Measurements from ENCODE around the gene PGAP2. TPM values are rescaled to one million over a fixed set of nuclear protein-coding genes. Genes with fewer than 3 reads are reported as not detected.

Gene PGAP2
- total and polyA plus RNA-seq, 2 of the 13 experiments (the other 11 are each of a cell fraction or from before 2014, with no cell fraction given): 21.5 to 47.8 TPM

DNA sequence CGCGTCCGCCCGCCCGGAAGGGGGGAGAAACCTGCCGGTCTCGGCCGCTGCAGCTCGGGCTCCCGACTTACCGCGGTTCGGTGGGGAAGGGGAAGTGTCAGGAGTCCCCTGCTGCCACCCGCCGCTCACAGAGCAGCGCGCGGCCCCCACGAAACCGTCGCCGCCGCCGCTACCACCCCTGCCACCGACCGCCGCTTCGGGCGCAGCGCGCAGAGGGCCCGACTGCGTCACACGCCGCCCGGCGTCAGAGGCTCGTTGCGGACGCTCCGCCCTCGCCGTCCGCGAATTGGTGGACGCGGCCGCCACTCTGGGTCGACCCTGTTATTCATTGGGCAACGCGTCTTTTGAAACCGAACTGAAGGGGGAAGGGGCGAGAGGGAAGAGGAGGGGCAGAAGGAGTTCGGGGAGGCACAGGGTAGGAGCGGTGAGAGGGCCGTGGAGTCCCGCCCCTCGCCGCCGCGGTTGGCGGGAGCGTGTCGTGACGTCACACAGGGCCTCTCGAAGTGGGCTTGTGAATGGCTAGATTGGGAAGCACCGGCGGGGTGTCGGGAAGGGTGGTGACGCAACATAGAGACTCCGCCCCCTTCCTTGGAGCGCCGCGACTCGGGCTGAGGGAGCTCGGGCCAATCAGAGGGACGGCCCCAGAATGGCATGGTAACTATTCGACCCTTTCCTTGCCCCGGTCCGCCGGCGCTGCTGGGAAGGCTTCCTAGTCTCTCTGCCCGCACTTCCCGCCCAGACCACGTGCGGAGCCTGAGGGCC lies 10.8 kb upstream of the PGAP2 start, which contains the start of gene NUP98 (continued):
- TF ChIP-seq, protein P1, sequence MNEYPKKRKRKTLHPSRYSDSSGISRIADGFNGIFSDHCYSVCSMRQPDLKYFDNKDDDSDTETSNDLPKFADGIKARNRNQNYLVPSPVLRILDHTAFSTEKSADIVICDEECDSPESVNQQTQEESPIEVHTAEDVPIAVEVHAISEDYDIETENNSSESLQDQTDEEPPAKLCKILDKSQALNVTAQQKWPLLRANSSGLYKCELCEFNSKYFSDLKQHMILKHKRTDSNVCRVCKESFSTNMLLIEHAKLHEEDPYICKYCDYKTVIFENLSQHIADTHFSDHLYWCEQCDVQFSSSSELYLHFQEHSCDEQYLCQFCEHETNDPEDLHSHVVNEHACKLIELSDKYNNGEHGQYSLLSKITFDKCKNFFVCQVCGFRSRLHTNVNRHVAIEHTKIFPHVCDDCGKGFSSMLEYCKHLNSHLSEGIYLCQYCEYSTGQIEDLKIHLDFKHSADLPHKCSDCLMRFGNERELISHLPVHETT (CRISPR knock-in tag; conservative IDR thresholded peaks at IDR 0.05): peak; percentile 22; the same call in 1 of the 2 replicates
- TF ChIP-seq NONO (IDR thresholded peaks at IDR 0.05): no peak
- peak; percentile 92 for TF ChIP-seq NONO (CRISPR knock-in tag; conservative IDR thresholded peaks at IDR 0.05)
- TF ChIP-seq ZNF646 (CRISPR knock-in tag; IDR thresholded peaks at IDR 0.05): no peak
- TF ChIP-seq, protein P2, sequence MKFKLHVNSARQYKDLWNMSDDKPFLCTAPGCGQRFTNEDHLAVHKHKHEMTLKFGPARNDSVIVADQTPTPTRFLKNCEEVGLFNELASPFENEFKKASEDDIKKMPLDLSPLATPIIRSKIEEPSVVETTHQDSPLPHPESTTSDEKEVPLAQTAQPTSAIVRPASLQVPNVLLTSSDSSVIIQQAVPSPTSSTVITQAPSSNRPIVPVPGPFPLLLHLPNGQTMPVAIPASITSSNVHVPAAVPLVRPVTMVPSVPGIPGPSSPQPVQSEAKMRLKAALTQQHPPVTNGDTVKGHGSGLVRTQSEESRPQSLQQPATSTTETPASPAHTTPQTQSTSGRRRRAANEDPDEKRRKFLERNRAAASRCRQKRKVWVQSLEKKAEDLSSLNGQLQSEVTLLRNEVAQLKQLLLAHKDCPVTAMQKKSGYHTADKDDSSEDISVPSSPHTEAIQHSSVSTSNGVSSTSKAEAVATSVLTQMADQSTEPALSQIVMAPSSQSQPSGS (CRISPR knock-in tag; IDR thresholded peaks at IDR 0.05): peak; percentile 79
- TF ChIP-seq TOE1 (CRISPR knock-in tag; IDR thresholded peaks at IDR 0.05): no peak
- TF ChIP-seq HNRNPH1 (optimal IDR thresholded peaks at IDR 0.05; ENCODE audit: low read depth, low read length): no peak
- TF ChIP-seq ZNF33B (CRISPR knock-in tag; IDR thresholded peaks at IDR 0.05): peak; percentile 55; the same call in 1 of the 2 replicates
- TF ChIP-seq MTF2 (CRISPR knock-in tag; IDR thresholded peaks at IDR 0.05; ENCODE audit: borderline replicate concordance): peak; percentile 77; the same call in 1 of the 2 replicates
- TF ChIP-seq U2AF1 (optimal IDR thresholded peaks at IDR 0.05; ENCODE audit: low read depth, low read length): no peak
- TF ChIP-seq, protein P3, sequence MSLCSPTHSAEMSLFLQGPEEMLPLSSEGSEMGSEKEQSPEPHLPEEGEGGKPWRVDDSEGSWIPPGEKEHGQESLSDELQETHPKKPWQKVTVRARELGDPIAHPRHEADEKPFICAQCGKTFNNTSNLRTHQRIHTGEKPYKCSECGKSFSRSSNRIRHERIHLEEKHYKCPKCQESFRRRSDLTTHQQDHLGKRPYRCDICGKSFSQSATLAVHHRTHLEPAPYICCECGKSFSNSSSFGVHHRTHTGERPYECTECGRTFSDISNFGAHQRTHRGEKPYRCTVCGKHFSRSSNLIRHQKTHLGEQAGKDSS (CRISPR knock-in tag; IDR thresholded peaks at IDR 0.05; ENCODE audit: borderline replicate concordance, low read depth): no peak; the same call in 1 of the 2 replicates
- TF ChIP-seq HNRNPL (IDR thresholded peaks at IDR 0.05; ENCODE audit: low read depth, low read length): no peak
- 0 out of 2 replicates have a peak, but pooled peaks have one; percentile 62 for TF ChIP-seq ZNF746 (CRISPR knock-in tag; IDR thresholded peaks at IDR 0.05)
- TF ChIP-seq, protein P4, sequence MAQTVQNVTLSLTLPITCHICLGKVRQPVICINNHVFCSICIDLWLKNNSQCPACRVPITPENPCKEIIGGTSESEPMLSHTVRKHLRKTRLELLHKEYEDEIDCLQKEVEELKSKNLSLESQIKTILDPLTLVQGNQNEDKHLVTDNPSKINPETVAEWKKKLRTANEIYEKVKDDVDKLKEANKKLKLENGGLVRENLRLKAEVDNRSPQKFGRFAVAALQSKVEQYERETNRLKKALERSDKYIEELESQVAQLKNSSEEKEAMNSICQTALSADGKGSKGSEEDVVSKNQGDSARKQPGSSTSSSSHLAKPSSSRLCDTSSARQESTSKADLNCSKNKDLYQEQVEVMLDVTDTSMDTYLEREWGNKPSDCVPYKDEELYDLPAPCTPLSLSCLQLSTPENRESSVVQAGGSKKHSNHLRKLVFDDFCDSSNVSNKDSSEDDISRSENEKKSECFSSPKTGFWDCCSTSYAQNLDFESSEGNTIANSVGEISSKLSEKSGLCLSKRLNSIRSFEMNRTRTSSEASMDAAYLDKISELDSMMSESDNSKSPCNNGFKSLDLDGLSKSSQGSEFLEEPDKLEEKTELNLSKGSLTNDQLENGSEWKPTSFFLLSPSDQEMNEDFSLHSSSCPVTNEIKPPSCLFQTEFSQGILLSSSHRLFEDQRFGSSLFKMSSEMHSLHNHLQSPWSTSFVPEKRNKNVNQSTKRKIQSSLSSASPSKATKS (CRISPR knock-in tag; IDR thresholded peaks at IDR 0.05): no peak
- TF ChIP-seq BATF2 (CRISPR knock-in tag; IDR thresholded peaks at IDR 0.05): no peak; the same call in 1 of the 2 replicates

Data from HepG2 (cell line).